Central memory CD8-positive, alpha-beta T cell (primary cell): ENCODE results near the gene NME1.
A peak's percentile ranks its signal among the peaks of the same experiment; 100 is the strongest.
"Not testable (repeated sequence)": the region's sequence is repeated elsewhere in the genome, so short reads cannot be mapped to it uniquely, and the experiment has no call there.

Experiments
- ATAC-seq: fragments of 150-1000 bp; cut with Tn5 transposase; replicated peaks from 2 replicates; pipeline ENCODE4 v1.10.0; 2022; ENCODE audit warnings: mild to moderate bottlenecking, moderate FRiP score, moderate number of reproducible peaks; ENCODE audit not compliant: poor library complexity, severe bottlenecking; ENCODE audit errors: extremely low read depth
- DNase-seq, 2 donors: peaks; one replicate each; pipeline ENCODE4 v3.0.0; 2021; ENCODE audit warnings: low spot score in 2 of 2
- H3K27ac Mint-ChIP-seq: one replicate; pipeline ENCODE4 v1.8.0; 2022; ENCODE audit warnings: low read depth, mild to moderate bottlenecking, moderate library complexity, mixed read lengths
- H3K27me3 Mint-ChIP-seq: one replicate; pipeline ENCODE4 v1.8.0; 2022; ENCODE audit warnings: mixed read lengths
- H3K36me3 Mint-ChIP-seq: one replicate; pipeline ENCODE4 v1.8.0; 2022; ENCODE audit warnings: mild to moderate bottlenecking, moderate library complexity, mixed read lengths; ENCODE audit not compliant: insufficient read depth
- H3K4me1 Mint-ChIP-seq: one replicate; pipeline ENCODE4 v1.8.0; 2022; ENCODE audit warnings: mixed read lengths
- H3K4me3 Mint-ChIP-seq: one replicate; pipeline ENCODE4 v1.8.0; 2022; ENCODE audit warnings: mild to moderate bottlenecking, moderate library complexity, mixed read lengths
- H3K9me3 Mint-ChIP-seq: one replicate; pipeline ENCODE4 v1.8.0; 2022; ENCODE audit warnings: mixed read lengths

Gene NME1

DNA sequence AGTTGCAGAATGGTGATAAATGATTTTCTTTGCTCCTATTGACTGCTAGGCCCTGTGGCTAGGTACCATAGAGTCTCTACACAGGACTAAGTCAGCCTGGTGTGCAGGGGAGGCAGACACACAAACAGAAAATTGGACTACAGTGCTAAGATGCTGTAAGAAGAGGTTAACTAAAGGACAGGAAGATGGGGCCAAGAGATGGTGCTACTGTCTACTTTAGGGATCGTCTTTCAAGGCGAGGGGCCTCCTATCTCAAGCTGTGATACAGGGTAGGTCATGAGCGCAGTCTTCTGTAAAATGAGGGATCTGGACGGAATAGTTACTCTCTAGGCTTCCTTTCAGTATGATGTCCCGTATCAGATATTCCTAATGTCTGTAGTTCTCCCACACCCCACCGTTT is 817 bp downstream of the NME1 start:
- ATAC-seq (no peak), DNase-seq (no peak)
- H3K36me3 Mint-ChIP-seq, result no peaks in the 10 kb centered on the region
- H3K27me3 Mint-ChIP-seq, result no peaks in the 10 kb centered on the region
- no peak overlapping the region for H3K27ac Mint-ChIP-seq
- H3K4me1 Mint-ChIP-seq, result no peaks in the 10 kb centered on the region
- no peaks in the 10 kb centered on the region for H3K9me3 Mint-ChIP-seq
- no peak overlapping the region for H3K4me3 Mint-ChIP-seq

DNA sequence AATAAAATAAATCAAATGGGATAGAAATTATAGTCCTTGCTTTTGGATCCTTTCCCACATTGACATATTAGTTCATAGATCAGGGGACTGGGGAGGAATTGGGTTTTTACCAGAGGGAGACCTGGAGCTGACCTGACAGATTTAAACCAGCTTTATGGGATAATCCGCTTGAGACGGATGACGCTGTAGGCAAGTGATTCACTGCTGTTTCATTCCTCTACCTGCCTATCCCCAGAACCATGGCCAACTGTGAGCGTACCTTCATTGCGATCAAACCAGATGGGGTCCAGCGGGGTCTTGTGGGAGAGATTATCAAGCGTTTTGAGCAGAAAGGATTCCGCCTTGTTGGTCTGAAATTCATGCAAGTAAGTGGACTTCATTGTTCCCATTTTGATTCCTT is 2.1 kb downstream of the NME1 start:
- no peaks in the 10 kb centered on the region for H3K36me3 Mint-ChIP-seq
- H3K4me1 Mint-ChIP-seq, result no peaks in the 10 kb centered on the region
- H3K27ac Mint-ChIP-seq, result no peak overlapping the region
- no peak for ATAC-seq
- no peak overlapping the region for H3K4me3 Mint-ChIP-seq
- DNase-seq, result no peak
- no peaks in the 10 kb centered on the region for H3K27me3 Mint-ChIP-seq
- H3K9me3 Mint-ChIP-seq, result no peaks in the 10 kb centered on the region

DNA sequence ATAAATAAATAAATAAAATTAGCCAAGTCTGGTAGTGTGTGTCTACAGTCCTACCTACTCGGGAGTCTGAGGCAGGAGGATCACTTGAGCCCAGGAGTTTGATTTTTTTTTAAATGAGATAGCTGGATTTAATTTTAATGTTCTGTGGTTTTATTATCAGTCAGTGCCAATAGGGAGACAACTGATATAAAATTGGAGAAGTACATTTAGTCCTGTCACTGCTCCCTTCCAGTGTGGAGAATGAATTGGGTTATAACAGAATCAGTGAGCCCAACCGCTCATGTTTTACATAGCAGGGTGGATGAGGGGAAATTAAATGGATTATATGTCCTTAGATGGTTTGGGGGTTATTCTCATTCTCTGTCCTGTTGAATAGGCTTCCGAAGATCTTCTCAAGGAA is 6.2 kb downstream of the NME1 start:
- no peak for DNase-seq
- H3K27me3 Mint-ChIP-seq, result no peaks in the 10 kb centered on the region
- H3K9me3 Mint-ChIP-seq, result no peaks in the 10 kb centered on the region
- ATAC-seq, result no peak
- H3K4me3 Mint-ChIP-seq, result no peak overlapping the region
- no peak overlapping the region for H3K27ac Mint-ChIP-seq
- H3K36me3 Mint-ChIP-seq, result peaks cover 2% of the 10 kb centered on the region
- H3K4me1 Mint-ChIP-seq, result no peaks in the 10 kb centered on the region

DNA sequence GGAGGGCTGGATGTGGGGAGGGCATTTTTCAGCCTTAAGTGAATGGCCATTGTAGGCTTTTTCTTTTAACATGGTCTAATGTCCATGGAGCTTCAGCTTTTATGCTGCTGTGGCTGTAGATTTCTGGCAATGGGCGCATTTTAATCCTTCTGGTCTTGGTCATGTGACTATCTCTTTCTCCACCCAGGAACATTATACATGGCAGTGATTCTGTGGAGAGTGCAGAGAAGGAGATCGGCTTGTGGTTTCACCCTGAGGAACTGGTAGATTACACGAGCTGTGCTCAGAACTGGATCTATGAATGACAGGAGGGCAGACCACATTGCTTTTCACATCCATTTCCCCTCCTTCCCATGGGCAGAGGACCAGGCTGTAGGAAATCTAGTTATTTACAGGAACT is 8.2 kb downstream of the NME1 start:
- Mint-ChIP-seq H3K27me3 (no peaks in the 10 kb centered on the region), H3K4me3 (no peak overlapping the region), H3K4me1 (peaks cover 10% of the 10 kb centered on the region), H3K36me3 (peaks cover 8% of the 10 kb centered on the region), H3K27ac (no peak overlapping the region), H3K9me3 (no peaks in the 10 kb centered on the region)
- ATAC-seq (no peak), DNase-seq (no peak)

DNA sequence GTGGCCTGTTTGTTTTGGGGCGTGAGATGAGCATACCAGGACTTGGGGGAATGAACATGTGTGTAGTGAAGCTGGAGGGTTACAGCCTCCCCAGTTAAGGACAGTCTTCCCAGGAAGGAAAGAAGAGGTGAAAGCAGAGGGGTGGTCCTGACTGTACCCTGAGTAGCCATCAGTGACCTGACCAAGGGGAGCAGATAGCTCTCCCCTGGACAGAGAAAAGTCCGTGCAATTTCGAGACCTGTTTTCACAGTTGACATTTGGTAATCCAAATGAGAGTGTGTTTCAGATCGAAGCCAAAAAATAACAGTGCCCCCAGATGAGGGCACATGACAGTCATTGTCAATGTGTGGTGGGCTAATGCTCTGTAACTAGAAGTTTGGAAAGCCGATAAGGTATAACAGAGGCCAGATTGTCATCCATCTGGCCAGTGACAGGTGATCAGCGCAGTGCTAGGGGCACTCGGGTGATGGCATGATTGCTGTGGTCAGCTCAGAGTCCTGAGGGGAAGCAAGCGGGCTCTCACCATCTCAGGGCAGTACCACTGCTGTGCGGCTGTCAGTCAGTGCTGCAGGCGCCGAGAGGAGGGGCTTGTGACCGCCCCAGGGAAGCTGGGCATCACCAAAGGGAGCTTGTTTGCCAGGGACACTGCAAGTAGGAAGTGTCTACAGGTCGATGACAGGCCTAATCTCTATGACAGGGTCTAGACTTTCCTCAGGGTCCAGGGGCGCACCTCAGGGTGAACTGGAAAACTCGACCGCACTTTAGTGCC is 11.7 kb downstream of the NME1 start:
- H3K9me3 Mint-ChIP-seq, result no peaks in the 10 kb centered on the region
- peaks cover 29% of the 10 kb centered on the region for H3K36me3 Mint-ChIP-seq
- H3K4me1 Mint-ChIP-seq, result peaks cover 20% of the 10 kb centered on the region
- H3K27me3 Mint-ChIP-seq, result no peaks in the 10 kb centered on the region
- DNase-seq, result no peak
- H3K27ac Mint-ChIP-seq, result peak overlapping the region; percentile 97
- peak overlapping the region; percentile 90 for H3K4me3 Mint-ChIP-seq
- no peak for ATAC-seq

DNA sequence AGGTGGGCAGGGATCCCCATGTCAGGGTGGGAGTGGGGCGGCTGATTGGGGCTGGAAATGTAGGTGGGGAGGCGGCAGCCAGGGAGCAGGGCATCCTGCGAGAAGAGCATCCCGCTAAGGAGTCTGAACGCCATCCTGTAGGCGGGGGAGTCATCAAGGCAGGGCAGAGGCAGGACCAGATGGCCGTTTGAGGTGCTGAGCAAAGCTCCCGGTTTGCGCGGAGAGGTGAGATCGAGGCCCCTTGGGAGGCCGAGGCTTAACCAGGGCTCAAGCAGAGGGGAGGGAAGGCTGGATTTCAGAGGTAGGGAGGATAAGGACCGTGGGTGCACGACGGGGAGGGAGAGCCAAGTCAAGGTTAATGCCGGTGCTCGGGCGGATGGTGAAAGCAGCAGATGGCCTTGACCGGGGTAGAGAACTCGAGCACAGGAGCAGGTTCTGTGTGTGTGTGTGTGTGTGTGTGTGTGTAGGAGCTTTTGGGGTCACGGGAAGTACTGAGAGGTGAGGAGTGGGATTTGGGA is 12.4 kb downstream of the NME1 start:
- peak overlapping the region; percentile 90 for H3K4me3 Mint-ChIP-seq
- peak overlapping the region; percentile 97 for H3K27ac Mint-ChIP-seq
- DNase-seq (no peak), ATAC-seq (peak; percentile 21)
- no peaks in the 10 kb centered on the region for H3K27me3 Mint-ChIP-seq
- peaks cover 20% of the 10 kb centered on the region for H3K4me1 Mint-ChIP-seq
- peaks cover 31% of the 10 kb centered on the region for H3K36me3 Mint-ChIP-seq
- no peaks in the 10 kb centered on the region for H3K9me3 Mint-ChIP-seq

DNA sequence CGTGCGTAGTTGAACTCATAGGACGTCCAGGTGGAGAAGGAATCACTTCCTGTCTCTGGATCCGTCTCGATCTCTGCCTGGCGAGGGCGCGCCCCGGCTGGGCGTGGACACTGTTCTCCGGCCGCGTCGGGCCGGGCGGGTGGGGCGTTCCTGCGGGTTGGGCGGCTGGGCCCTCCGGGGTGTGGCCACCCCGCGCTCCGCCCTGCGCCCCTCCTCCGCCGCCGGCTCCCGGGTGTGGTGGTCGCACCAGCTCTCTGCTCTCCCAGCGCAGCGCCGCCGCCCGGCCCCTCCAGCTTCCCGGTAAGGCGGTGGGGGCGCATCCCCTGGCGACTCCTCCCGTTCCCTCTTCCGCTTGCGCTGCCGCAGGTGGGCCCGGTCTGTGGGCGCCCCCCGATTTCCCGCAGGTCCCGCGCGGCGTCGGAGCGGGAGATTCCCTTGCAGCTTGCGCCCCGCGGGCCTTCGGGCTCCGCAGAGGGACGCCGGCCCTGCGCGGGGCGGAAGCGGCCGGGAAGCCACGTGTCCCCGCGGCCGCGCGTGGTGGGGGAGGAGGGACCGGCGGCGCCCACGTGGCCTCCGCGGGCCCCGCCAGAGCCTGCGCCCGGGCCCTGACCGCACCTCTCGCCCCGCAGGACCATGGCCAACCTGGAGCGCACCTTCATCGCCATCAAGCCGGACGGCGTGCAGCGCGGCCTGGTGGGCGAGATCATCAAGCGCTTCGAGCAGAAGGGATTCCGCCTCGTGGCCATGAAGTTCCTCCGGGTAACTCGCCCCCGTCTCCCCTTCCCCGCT is 13.0 kb downstream of the NME1 start, which contains the start of gene NME2:
Gene NME2, plus strand, starts transcription at position 214 of the 789 bp plus-strand sequence. Its CDS starts 420 bp downstream, at position 634.
- H3K9me3 Mint-ChIP-seq, result no peaks in the 10 kb centered on the region
- peak within 1 kb of the TSS; percentile 90 for H3K4me3 Mint-ChIP-seq
- peaks cover 29% of the 10 kb centered on the region for H3K36me3 Mint-ChIP-seq
- peaks cover 20% of the 10 kb centered on the region for H3K4me1 Mint-ChIP-seq
- H3K27me3 Mint-ChIP-seq, result no peaks in the 10 kb centered on the region
- H3K27ac Mint-ChIP-seq, result peak within 1 kb of the TSS; percentile 97
- DNase-seq (peak in 1 of 2 donors; percentile 38), ATAC-seq (peak; percentile 76)

DNA sequence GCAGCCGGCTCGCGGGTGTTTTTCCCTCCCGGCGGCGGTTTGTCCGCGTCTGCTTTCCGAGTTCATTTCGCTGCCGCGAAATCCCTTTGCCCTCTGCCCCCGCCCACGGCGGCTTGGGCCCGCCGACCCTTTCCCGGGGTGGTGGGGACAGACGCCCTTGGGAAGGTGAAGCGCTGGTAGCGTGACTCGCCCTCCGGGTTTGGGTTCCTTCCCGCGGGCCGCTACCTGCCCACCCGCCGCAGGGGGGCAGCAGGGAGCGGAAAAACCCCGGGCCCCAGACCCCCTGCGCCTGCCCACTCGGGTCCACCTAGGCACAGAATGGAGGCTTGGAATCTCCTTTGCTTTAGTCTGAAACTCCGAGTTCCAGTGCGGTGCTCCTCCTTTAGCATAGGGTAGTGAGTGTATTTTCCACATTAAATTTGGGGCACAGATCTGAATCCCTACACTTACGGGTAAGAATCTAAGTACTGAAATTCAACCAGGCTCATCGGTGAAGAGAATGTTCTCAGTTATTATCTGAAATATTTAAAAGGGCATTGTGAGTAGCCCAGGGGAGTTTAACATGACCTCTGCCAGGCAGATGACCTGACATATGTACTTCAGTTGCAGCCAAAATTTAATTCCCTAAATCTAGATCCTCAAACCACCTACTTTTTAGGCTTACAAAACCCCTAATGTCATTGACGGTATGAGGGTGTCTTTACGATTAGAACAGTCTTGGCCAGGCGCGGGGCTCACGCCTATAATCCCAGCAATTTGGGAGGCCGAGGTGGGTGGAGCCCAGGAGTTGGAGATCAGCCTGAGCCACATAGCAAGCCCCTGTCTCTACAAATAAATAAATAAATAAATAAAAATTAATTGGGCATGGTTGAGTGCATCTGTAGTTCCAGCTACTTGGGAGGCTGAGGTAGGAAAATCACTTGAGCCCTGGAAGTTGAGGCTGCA is 13.9 kb downstream of the NME1 start:
- ATAC-seq (peak; percentile 67), DNase-seq (peak; percentile 37)
- H3K27me3 Mint-ChIP-seq, result no peaks in the 10 kb centered on the region
- peaks cover 31% of the 10 kb centered on the region for H3K36me3 Mint-ChIP-seq
- peak overlapping the region; percentile 90 for H3K4me3 Mint-ChIP-seq
- H3K9me3 Mint-ChIP-seq, result no peaks in the 10 kb centered on the region
- H3K4me1 Mint-ChIP-seq, result peaks cover 20% of the 10 kb centered on the region
- peak overlapping the region; percentile 44 for H3K27ac Mint-ChIP-seq

DNA sequence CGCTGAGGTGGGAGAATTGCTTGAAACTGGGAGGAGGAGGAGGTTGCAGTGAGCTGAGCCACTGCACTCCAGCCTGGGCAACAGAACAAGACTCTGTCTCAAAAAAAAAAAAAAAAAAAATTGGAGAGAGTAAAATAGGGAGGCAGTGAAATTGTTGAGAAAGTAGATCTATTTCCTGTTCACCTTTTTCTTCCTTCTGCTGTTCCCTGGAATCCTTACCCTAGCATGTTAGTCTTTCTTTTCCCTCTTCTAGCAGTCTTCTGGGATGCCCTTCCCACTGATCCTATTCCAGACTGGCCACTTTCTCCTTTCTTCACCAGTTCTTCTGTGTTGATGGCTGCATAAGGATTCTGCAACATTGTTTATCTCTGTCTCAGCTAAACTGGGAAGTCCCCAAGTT is 16.0 kb downstream of the NME1 start:
- peaks cover 37% of the 10 kb centered on the region for H3K36me3 Mint-ChIP-seq

DNA sequence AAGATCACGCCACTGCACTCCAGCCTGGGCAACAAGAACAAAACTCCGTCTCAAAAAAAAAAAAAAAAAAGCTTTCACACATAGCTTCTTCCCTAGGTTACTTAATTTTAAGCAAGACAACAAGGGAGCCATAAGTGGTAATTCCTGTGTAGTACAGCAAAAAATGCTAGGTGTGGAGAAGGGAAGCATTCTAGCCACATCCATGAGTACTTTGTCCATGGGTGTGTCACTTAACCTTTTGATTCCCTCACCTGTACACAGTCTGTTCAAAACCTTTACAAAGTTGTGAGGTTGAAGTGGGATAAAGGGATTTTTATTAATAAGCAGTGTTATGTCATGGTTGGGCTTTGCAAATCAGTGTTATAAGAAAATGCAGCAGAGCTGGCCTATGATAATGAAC is 17.4 kb downstream of the NME1 start:
- no peaks in the 10 kb centered on the region for H3K27me3 Mint-ChIP-seq
- peaks cover 38% of the 10 kb centered on the region for H3K36me3 Mint-ChIP-seq
- DNase-seq, result no peak
- no peak for ATAC-seq
- peaks cover 15% of the 10 kb centered on the region for H3K4me1 Mint-ChIP-seq
- no peaks in the 10 kb centered on the region for H3K9me3 Mint-ChIP-seq
- H3K4me3 Mint-ChIP-seq, result no peak overlapping the region
- H3K27ac Mint-ChIP-seq, result no peak overlapping the region

More for the DNA sequence above, 16.0 kb downstream of the NME1 start:
- DNase-seq (no peak), ATAC-seq (no peak)
- H3K4me1 Mint-ChIP-seq, result peaks cover 20% of the 10 kb centered on the region
- H3K27ac Mint-ChIP-seq, result no peak overlapping the region
- no peak overlapping the region for H3K4me3 Mint-ChIP-seq
- H3K27me3 Mint-ChIP-seq, result no peaks in the 10 kb centered on the region
- no peaks in the 10 kb centered on the region for H3K9me3 Mint-ChIP-seq

DNA sequence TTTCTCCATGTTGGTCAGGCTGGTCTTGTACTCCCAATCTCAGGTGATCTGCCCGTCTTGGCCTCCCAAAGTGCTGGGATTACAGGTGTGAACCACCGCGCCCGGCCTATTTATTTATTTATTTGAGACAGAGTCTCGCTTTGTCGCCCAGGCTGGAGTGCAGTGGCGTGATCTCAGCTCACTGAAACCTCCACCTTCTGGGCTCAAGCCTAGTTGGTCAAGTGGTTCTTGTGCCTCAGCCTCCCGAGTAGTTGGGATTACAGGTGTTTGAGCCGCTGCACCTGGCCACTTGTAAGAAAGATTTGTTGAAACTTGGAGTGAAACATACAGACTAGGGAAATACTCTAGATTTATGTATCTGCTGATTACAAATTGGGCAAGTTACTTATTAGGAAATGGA is 18.7 kb downstream of the NME1 start:
- H3K27me3 Mint-ChIP-seq, H3K9me3 Mint-ChIP-seq, H3K4me3 Mint-ChIP-seq, H3K27ac Mint-ChIP-seq, ATAC-seq, DNase-seq: not testable (repeated sequence)
- H3K4me1 Mint-ChIP-seq, result peaks cover 10% of the 10 kb centered on the region
- peaks cover 32% of the 10 kb centered on the region for H3K36me3 Mint-ChIP-seq

DNA sequence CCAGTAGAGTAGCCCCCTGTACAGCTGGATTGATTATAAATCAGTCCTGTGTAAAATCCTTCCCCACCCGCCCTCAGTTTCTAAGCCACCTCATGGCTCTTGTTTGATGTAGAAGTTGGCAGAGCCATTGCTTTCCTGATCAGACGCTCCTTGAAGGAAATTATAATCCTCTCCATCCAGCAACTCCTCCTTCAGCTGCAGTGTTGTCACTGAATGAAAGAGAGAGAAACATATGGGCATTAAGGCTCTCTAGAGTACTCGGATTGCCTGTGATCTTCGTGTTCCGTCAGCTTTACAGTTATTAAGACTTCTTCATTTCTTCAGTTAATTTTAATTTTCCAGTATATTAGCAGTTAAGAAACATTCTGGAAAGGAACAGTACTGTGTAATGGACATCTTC is 27.1 kb downstream of the NME1 start:
- DNase-seq, result no peak
- H3K9me3 Mint-ChIP-seq, result no peaks in the 10 kb centered on the region
- H3K27me3 Mint-ChIP-seq, result no peaks in the 10 kb centered on the region
- no peaks in the 10 kb centered on the region for H3K4me1 Mint-ChIP-seq
- H3K4me3 Mint-ChIP-seq, result no peak overlapping the region
- H3K27ac Mint-ChIP-seq, result no peak overlapping the region
- peaks cover 22% of the 10 kb centered on the region for H3K36me3 Mint-ChIP-seq
- no peak for ATAC-seq
